Measurements from ENCODE around the gene OTUB2.

- TF ChIP-seq CTCF (IDR thresholded peaks at IDR 0.05; ENCODE audit: low read depth, low read length, poor library complexity, severe bottlenecking) (no peak), EZH2phosphoT487 (IDR thresholded peaks at IDR 0.05; ENCODE audit: borderline replicate concordance, low read length) (no peak)
Measured at GRCh38 chr14:94011795-94012194, 14.3 kb upstream of the OTUB2 start.
